Muscle layer of duodenum (tissue), 2 donors: Measurements from ENCODE around the gene CALN1.

Experiments used
- H3K27ac ChIP-seq: one replicate; pipeline ENCODE4 v1.7.0; 2013; ENCODE audit warnings: mild to moderate bottlenecking, low read length
- H3K27me3 ChIP-seq: one replicate; pipeline ENCODE4 v1.7.0; 2013; ENCODE audit warnings: low read depth, mild to moderate bottlenecking, control low read depth, low read length
- H3K36me3 ChIP-seq, 2 donors: one replicate each; pipeline ENCODE4 v1.7.0; 2013; ENCODE audit warnings: low read length in 2 of 2, control low read depth in 1 of 2, mild to moderate bottlenecking in 1 of 2; ENCODE audit not compliant: insufficient read depth in 2 of 2, control insufficient read depth in 1 of 2
- H3K4me1 ChIP-seq, 2 donors: one replicate each; pipeline ENCODE4 v1.7.0; 2013; ENCODE audit warnings: low read length in 2 of 2, mild to moderate bottlenecking in 2 of 2, control low read depth in 1 of 2, moderate library complexity in 1 of 2; ENCODE audit not compliant: insufficient read depth in 2 of 2, control insufficient read depth in 1 of 2
- H3K4me3 ChIP-seq, 2 donors: one replicate each; pipeline ENCODE4 v1.7.0; 2013; ENCODE audit warnings: low read length in 2 of 2, low read depth in 1 of 2, mild to moderate bottlenecking in 1 of 2
- H3K9me3 ChIP-seq, 2 donors: one replicate each; pipeline ENCODE4 v1.7.0; 2013; ENCODE audit warnings: low read length in 2 of 2, control low read depth in 1 of 2, mild to moderate bottlenecking in 1 of 2; ENCODE audit not compliant: control insufficient read depth in 1 of 2
- donor health status: healthy.

Gene CALN1

DNA sequence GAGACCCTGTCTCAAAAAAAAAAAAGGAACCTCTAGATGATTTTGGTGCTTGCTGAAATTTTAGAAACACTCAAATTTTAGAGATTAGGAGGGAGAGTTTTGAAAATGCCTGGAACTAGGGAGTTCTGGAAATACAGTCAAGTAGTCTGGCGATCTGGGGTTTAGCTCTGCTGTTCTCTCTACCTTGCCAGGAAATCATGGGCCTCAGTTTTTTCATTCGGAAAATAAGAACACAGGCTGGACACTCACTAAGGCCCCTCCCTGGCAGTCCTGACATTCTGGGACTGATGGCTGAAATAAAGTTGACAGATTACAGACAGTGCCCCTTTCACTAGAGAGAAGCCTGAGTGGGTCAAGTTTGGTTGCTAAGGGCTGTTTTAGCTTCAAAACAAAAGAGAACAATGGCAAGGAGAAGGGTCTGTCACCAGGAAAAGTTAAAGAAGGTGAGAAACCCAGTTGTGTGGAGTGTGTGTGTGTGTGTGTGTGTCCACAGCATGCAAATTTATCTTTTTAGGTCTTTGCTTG, 25.0 kb upstream of the CALN1 start:
- Histone ChIP-seq H3K4me1 (peaks cover 0 to 5% of the 10 kb centered on the region in 2 donors), H3K27me3 (no peaks in the 10 kb centered on the region), H3K27ac (no peak overlapping the region), H3K36me3 (no peaks in the 10 kb centered on the region), H3K9me3 (no peaks in the 10 kb centered on the region), H3K4me3 (no peak overlapping the region)

GRCh38 chr7:72435925-72436480, 23.9 kb upstream of the CALN1 start:
- peaks cover 0 to 5% of the 10 kb centered on the region in 2 donors for H3K4me1 ChIP-seq
- no peaks in the 10 kb centered on the region for H3K27me3 ChIP-seq
- H3K36me3 ChIP-seq: no peaks in the 10 kb centered on the region
- H3K9me3 ChIP-seq: no peaks in the 10 kb centered on the region
- H3K27ac ChIP-seq: no peak overlapping the region
- H3K4me3 ChIP-seq: no peak overlapping the region

- Histone ChIP-seq H3K9me3 (no peaks in the 10 kb centered on the region), H3K4me3 (peak overlapping the region in 1 of 2 donors; percentile 11), H3K36me3 (no peaks in the 10 kb centered on the region), H3K27ac (no peak overlapping the region), H3K27me3 (no peaks in the 10 kb centered on the region), H3K4me1 (peaks cover 0 to 5% of the 10 kb centered on the region in 2 donors)
Observed at GRCh38 chr7:72435366-72435765, 23.2 kb upstream of the CALN1 start.

DNA sequence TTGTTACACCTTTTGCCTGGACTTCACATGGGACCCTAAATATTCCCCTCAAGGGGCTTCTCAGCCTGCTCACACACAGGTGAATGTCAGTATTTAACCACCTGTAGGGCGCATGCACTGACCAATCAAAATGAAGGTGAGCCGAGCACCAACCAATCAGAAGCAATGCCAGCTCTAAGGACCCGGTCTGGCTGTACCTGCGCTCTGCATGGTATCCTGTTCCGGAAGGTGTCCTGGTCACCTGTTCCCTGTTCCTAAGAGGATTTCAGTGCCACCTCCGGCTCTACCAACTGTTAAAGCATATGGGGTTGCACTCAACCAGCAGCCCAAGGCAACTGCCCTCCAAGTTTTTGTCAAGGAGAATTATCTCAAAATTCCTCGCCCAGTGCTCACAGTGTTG, 18.4 kb upstream of the CALN1 start:
- H3K9me3 ChIP-seq: no peaks in the 10 kb centered on the region
- H3K4me3 ChIP-seq: no peak overlapping the region
- no peak overlapping the region for H3K27ac ChIP-seq
- H3K36me3 ChIP-seq: no peaks in the 10 kb centered on the region
- H3K27me3 ChIP-seq: no peaks in the 10 kb centered on the region
- peaks cover 0 to 5% of the 10 kb centered on the region in 2 donors for H3K4me1 ChIP-seq

DNA sequence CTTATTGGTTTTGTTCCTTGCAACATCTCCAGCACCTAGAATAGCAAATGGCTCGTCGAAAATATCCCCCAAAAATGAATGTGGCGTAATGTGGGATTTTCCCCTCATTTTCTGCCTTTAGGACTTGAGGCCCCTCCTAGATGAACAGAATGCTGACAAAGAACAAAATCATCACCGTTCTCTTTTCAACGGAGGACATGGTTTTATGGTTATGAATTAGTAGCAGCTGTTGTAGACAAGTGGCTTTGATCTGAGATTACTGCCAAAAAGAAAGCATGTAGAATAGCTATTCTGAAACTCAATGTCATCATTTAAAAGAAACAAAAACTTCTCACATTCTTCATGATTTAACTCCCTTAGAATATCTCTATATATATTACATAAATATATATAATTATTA, 17.2 kb upstream of the CALN1 start:
- no peaks in the 10 kb centered on the region for H3K36me3 ChIP-seq

GRCh38 chr7:72416846-72417245, 4.7 kb upstream of the CALN1 start:
- Histone ChIP-seq H3K9me3 (no peaks in the 10 kb centered on the region), H3K4me3 (no peak overlapping the region), H3K27ac (no peak overlapping the region), H3K36me3 (no peaks in the 10 kb centered on the region), H3K4me1 (no peaks in the 10 kb centered on the region), H3K27me3 (no peaks in the 10 kb centered on the region)

More for the DNA sequence above, 17.2 kb upstream of the CALN1 start:
- H3K4me3 ChIP-seq: no peak overlapping the region
- no peaks in the 10 kb centered on the region for H3K9me3 ChIP-seq
- H3K27ac ChIP-seq: no peak overlapping the region
- no peaks in the 10 kb centered on the region for H3K4me1 ChIP-seq
- no peaks in the 10 kb centered on the region for H3K27me3 ChIP-seq

- no peaks in the 10 kb centered on the region for H3K27me3 ChIP-seq
- no peaks in the 10 kb centered on the region for H3K9me3 ChIP-seq
Observed at GRCh38 chr7:72415586-72415985, 3.4 kb upstream of the CALN1 start.

GRCh38 chr7:72413886-72414285, 1.7 kb upstream of the CALN1 start:
- Histone ChIP-seq H3K27me3 (no peaks in the 10 kb centered on the region), H3K4me1 (no peaks in the 10 kb centered on the region), H3K9me3 (no peaks in the 10 kb centered on the region), H3K36me3 (no peaks in the 10 kb centered on the region), H3K27ac (no peak overlapping the region), H3K4me3 (no peak overlapping the region)

More at GRCh38 chr7:72415586-72415985, 3.4 kb upstream of the CALN1 start:
- H3K27ac ChIP-seq: no peak overlapping the region
- H3K4me3 ChIP-seq: no peak overlapping the region
- H3K4me1 ChIP-seq: no peaks in the 10 kb centered on the region
- H3K36me3 ChIP-seq: no peaks in the 10 kb centered on the region

- no peaks in the 10 kb centered on the region for H3K36me3 ChIP-seq
- H3K27me3 ChIP-seq: no peaks in the 10 kb centered on the region
- H3K4me3 ChIP-seq: no peak overlapping the region
- no peaks in the 10 kb centered on the region for H3K4me1 ChIP-seq
- H3K9me3 ChIP-seq: no peaks in the 10 kb centered on the region
- H3K27ac ChIP-seq: no peak overlapping the region
Observed at GRCh38 chr7:72413290-72413689, 1.2 kb upstream of the CALN1 start.

- Histone ChIP-seq H3K4me3 (no peak overlapping the region), H3K27me3 (no peaks in the 10 kb centered on the region), H3K36me3 (no peaks in the 10 kb centered on the region), H3K27ac (no peak overlapping the region), H3K4me1 (no peaks in the 10 kb centered on the region), H3K9me3 (no peaks in the 10 kb centered on the region)
Observed at GRCh38 chr7:72411419-72411818, 719 bp downstream of the CALN1 start.

- no peaks in the 10 kb centered on the region for H3K4me1 ChIP-seq
- H3K4me3 ChIP-seq: no peak overlapping the region
- H3K27ac ChIP-seq: no peak overlapping the region
- no peaks in the 10 kb centered on the region for H3K36me3 ChIP-seq
- H3K27me3 ChIP-seq: no peaks in the 10 kb centered on the region
- H3K9me3 ChIP-seq: no peaks in the 10 kb centered on the region
Observed at GRCh38 chr7:72409638-72410015, 2.5 kb downstream of the CALN1 start.

GRCh38 chr7:72408966-72409637, 3.0 kb downstream of the CALN1 start:
- Histone ChIP-seq H3K36me3 (no peaks in the 10 kb centered on the region), H3K27ac (no peak overlapping the region), H3K4me3 (no peak overlapping the region), H3K27me3 (no peaks in the 10 kb centered on the region), H3K4me1 (no peaks in the 10 kb centered on the region), H3K9me3 (no peaks in the 10 kb centered on the region)
